Peyer's patch (tissue), 4 donors: ENCODE results near the gene OPCML.

Source experiments
- CTCF ChIP-seq, 6 experiments: fragments of 450-650 bp in 4 of 6; fragments of 200-600 bp in 2 of 6; sonication (generic) in 1 of 6; IDR thresholded peaks; one replicate each; pipeline ENCODE4 v1.5.1; 2017 to 2019; ENCODE audit warnings: antibody characterized with exemption in 6 of 6, mild to moderate bottlenecking in 3 of 6, moderate library complexity in 1 of 6
- POLR2A ChIP-seq, 2 donors: fragments of 450-650 bp; IDR thresholded peaks; one replicate each; pipeline ENCODE4 v1.5.1; 2017; ENCODE audit warnings: antibody characterized with exemption in 2 of 2, mild to moderate bottlenecking in 2 of 2, moderate library complexity in 2 of 2

GRCh38 chr11:132579136-132579535, 953.2 kb downstream of the OPCML start:
- TF ChIP-seq CTCF (IDR thresholded peaks at IDR 0.05), result no peak
- TF ChIP-seq POLR2A (IDR thresholded peaks at IDR 0.05), result no peak
